ENCODE data around the gene TRDN. TPM values are rescaled to one million over a fixed set of nuclear protein-coding genes. Genes with fewer than 3 reads are reported as not detected.

The TRDN gene
- total RNA-seq, 1 donor from 2014 or later = 0.12 TPM

DNA sequence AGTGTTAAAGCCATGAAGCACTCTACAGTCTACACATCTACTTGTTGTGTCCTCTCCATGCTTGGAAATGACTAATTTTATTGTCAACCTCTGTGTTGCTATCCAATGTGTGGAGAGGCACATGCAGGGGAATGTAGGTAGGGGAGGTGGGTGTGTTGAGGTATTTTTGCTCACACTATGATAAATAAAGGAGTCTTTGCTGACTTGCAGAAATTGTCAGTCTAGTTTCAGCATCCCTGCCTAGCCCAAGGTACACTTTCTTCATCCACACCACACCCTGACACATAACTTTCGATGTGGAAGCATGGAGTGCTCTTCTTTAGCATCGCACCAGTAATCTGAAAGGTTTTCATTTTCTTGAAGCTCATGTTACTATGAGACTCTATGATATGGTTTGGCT, 264.0 kb downstream of the TRDN start:
- TF ChIP-seq, protein P1, sequence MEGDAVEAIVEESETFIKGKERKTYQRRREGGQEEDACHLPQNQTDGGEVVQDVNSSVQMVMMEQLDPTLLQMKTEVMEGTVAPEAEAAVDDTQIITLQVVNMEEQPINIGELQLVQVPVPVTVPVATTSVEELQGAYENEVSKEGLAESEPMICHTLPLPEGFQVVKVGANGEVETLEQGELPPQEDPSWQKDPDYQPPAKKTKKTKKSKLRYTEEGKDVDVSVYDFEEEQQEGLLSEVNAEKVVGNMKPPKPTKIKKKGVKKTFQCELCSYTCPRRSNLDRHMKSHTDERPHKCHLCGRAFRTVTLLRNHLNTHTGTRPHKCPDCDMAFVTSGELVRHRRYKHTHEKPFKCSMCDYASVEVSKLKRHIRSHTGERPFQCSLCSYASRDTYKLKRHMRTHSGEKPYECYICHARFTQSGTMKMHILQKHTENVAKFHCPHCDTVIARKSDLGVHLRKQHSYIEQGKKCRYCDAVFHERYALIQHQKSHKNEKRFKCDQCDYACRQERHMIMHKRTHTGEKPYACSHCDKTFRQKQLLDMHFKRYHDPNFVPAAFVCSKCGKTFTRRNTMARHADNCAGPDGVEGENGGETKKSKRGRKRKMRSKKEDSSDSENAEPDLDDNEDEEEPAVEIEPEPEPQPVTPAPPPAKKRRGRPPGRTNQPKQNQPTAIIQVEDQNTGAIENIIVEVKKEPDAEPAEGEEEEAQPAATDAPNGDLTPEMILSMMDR (IDR thresholded peaks at IDR 0.05; ENCODE audit: unreplicated experiment) = no peak
- no peaks in the 10 kb centered on the region for H3K36me3 Mint-ChIP-seq (ENCODE audit: insufficient read depth)
- H3K4me1 Mint-ChIP-seq (ENCODE audit: low read depth) = no peaks in the 10 kb centered on the region
- H3K4me3 Mint-ChIP-seq (ENCODE audit: low read depth) = no peak overlapping the region
- H3K9me3 Mint-ChIP-seq (ENCODE audit: low read depth) = peaks cover 5% of the 10 kb centered on the region
- DNase-seq (ENCODE audit: low spot score, unreplicated experiment) = no peak
- no peaks in the 10 kb centered on the region for H3K27me3 Mint-ChIP-seq
- H3K27ac Mint-ChIP-seq = no peak overlapping the region

DNA sequence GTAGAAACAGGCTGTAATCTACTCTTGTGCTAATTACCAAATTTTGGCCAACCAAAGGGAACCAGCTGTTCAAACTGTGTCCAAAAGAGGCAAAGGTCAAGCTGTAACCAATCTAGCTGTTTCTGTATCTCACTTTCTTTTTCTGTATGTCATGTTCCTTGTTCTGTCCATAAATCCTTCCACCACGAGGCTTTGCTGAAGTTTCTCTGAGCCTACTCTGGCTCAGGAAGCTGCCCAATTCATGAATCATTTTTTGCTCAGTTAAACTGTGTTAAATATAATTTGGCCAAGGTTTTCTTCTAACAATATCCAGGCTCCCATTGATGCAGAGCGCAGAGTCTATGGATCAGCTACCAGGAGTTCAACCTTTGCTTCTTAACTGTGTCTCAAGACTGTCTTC, 272.8 kb downstream of the TRDN start:
- Mint-ChIP-seq H3K4me3 (ENCODE audit: low read depth) (no peak overlapping the region), H3K27ac (no peak overlapping the region), H3K36me3 (ENCODE audit: insufficient read depth) (no peaks in the 10 kb centered on the region), H3K27me3 (no peaks in the 10 kb centered on the region), H3K9me3 (ENCODE audit: low read depth) (peaks cover 7% of the 10 kb centered on the region), H3K4me1 (ENCODE audit: low read depth) (no peaks in the 10 kb centered on the region)
- DNase-seq (ENCODE audit: low spot score, unreplicated experiment) = no peak
- TF ChIP-seq, protein P1 (IDR thresholded peaks at IDR 0.05; ENCODE audit: unreplicated experiment) = no peak

DNA sequence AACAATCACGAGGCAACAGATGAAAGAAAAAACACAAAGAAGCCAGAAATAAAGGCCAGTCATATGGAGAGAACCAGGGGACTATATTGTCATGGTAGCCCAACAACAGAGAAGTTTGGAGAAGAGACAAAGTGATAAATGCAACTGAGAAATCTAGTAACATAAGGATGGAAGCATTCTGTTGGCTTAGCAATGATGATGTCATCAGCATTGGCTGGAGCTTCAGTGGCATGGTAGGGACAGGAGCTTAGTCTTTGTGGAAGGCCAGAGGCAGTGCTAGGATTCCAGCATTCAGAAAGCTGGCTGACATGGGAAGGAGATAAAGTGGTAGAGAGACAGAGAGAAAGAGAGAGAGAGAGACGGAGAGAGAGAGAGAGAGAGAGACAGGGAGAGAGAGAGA, 276.4 kb downstream of the TRDN start:
- no peak overlapping the region for H3K4me3 Mint-ChIP-seq (ENCODE audit: low read depth)
- H3K36me3 Mint-ChIP-seq (ENCODE audit: insufficient read depth) = no peaks in the 10 kb centered on the region
- H3K4me1 Mint-ChIP-seq (ENCODE audit: low read depth) = no peaks in the 10 kb centered on the region
- TF ChIP-seq, protein P1 (IDR thresholded peaks at IDR 0.05; ENCODE audit: unreplicated experiment) = no peak
- no peak for DNase-seq (ENCODE audit: low spot score, unreplicated experiment)
- no peaks in the 10 kb centered on the region for H3K27me3 Mint-ChIP-seq
- no peak overlapping the region for H3K27ac Mint-ChIP-seq
- H3K9me3 Mint-ChIP-seq (ENCODE audit: low read depth) = peaks cover 7% of the 10 kb centered on the region

DNA sequence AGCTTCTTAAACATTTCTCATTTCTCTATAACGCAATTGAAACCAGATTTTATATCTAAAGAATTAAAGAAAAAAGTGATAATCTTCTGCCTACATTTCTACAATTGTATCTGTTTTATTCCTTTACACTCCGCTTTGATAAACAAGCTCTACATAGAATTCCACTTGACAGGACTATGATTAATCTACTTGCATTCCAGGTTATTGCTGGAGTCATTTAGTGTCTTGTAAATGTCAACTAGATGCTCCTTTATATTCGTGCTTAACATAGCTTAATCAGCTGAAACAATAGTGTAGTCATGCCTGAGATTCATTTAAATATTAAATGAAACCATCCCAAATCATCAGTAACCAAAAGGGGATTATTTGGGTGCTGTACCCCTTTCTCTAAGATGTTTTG, 284.0 kb downstream of the TRDN start:
- H3K9me3 Mint-ChIP-seq (ENCODE audit: low read depth) = no peaks in the 10 kb centered on the region
- H3K27me3 Mint-ChIP-seq = no peaks in the 10 kb centered on the region
- H3K4me3 Mint-ChIP-seq (ENCODE audit: low read depth) = no peak overlapping the region
- no peak for DNase-seq (ENCODE audit: low spot score, unreplicated experiment)
- H3K4me1 Mint-ChIP-seq (ENCODE audit: low read depth) = no peaks in the 10 kb centered on the region
- no peaks in the 10 kb centered on the region for H3K36me3 Mint-ChIP-seq (ENCODE audit: insufficient read depth)
- TF ChIP-seq, protein P1 (IDR thresholded peaks at IDR 0.05; ENCODE audit: unreplicated experiment) = no peak
- no peak overlapping the region for H3K27ac Mint-ChIP-seq

DNA sequence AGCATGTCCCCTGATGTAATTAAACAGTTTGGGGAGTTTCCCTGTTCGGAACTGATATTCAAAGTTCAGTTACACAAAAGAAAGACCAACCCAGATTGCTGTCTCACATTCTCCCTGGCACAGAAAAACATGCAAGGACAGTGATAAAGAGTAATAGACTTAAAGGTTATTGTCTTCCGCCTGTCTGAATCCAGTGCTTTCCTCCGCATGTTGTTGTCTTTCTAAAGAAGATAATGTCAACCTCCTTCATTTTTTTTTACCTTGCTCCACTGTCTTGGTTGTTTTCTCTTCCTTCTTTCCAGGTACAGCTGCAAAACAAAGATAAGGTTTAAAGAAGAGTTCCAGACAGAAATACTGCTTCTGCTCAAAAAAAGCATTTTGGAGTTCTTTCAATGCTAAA, 284.5 kb downstream of the TRDN start:
- Mint-ChIP-seq H3K4me1 (ENCODE audit: low read depth) (no peaks in the 10 kb centered on the region), H3K27ac (no peak overlapping the region)

More for the DNA sequence above, 284.5 kb downstream of the TRDN start:
- DNase-seq (ENCODE audit: low spot score, unreplicated experiment) = no peak
- H3K4me3 Mint-ChIP-seq (ENCODE audit: low read depth) = no peak overlapping the region
- no peaks in the 10 kb centered on the region for H3K27me3 Mint-ChIP-seq
- no peaks in the 10 kb centered on the region for H3K36me3 Mint-ChIP-seq (ENCODE audit: insufficient read depth)
- TF ChIP-seq, protein P1 (IDR thresholded peaks at IDR 0.05; ENCODE audit: unreplicated experiment) = no peak
- H3K9me3 Mint-ChIP-seq (ENCODE audit: low read depth) = no peaks in the 10 kb centered on the region
